Endothelial cell of umbilical vein (primary cell): ENCODE measurements around the gene TMEM154. TPM values are rescaled to one million over a fixed set of nuclear protein-coding genes. Genes with fewer than 3 reads are reported as not detected.

ENCODE experiments used
- BruUV-seq: library from RNA; stranded (reverse); fragments of 400-500 nt; replicated peaks from 2 replicates; lab custom pipeline; 2021; lab: Mats Ljungman, UMichigan
- CTCF ChIA-PET: fragments of 300-600, 350-600 bp; sonication (Branson Sonifier 250); formaldehyde crosslinking; loops from one replicate; lab custom pipeline; 2021; ENCODE audit warnings: antibody characterized with exemption, inconsistent platforms; lab: Charles Lee
- POLR2A ChIA-PET: fragments of 300-600, 350-600 bp; sonication (Branson Sonifier 250); formaldehyde crosslinking; loops from one replicate; lab custom pipeline; 2021; ENCODE audit warnings: antibody characterized with exemption, inconsistent platforms; lab: Charles Lee
- DNase-seq: peaks from one replicate; pipeline ENCODE4 v3.0.0-alpha.2; 2011; ENCODE audit warnings: low read depth, low spot score
- FAIRE-seq: peaks from 2 replicates; lab custom pipeline; 2011; peaks lifted over from hg19 to GRCh38; lab: Jason Lieb, UNC
- H2AFZ ChIP-seq: 2 replicates; pipeline ENCODE4 v1.6.0; 2012; ENCODE audit warnings: low read depth, low read length, control low read depth, inconsistent platforms
- H3K27ac ChIP-seq: 2 replicates; pipeline ENCODE4 v1.5.1; 2011; ENCODE audit warnings: low read depth, mild to moderate bottlenecking, control low read depth, low read length, moderate library complexity; ENCODE audit not compliant: insufficient read depth
- H3K27me3 ChIP-seq, 2 experiments: 2 replicates each; pipeline versions ENCODE4 v1.6.0 to v1.6.1; 2011; ENCODE audit warnings: low read length in 2 of 2, mixed read lengths in 1 of 2; ENCODE audit not compliant: control insufficient read depth in 2 of 2, insufficient read depth in 2 of 2
- H3K36me3 ChIP-seq, 2 experiments: 2 replicates in 1 of 2; 3 replicates in 1 of 2; pipeline ENCODE4 v1.5.1; 2011; ENCODE audit warnings: low read length in 2 of 2, mild to moderate bottlenecking in 1 of 2, moderate library complexity in 1 of 2; ENCODE audit not compliant: control insufficient read depth in 2 of 2, insufficient read depth in 2 of 2; ENCODE audit errors: extremely low read depth in 1 of 2
- H3K4me1 ChIP-seq: 3 replicates; pipeline ENCODE4 v1.5.1; 2011; ENCODE audit warnings: mild to moderate bottlenecking, low read length; ENCODE audit not compliant: control insufficient read depth, insufficient read depth; ENCODE audit errors: extremely low read depth
- H3K4me2 ChIP-seq: 2 replicates; pipeline ENCODE4 v1.6.1; 2011; ENCODE audit warnings: low read length, control low read depth, mixed read lengths; ENCODE audit not compliant: insufficient read depth
- H3K4me3 ChIP-seq, 3 experiments: fragments of 200-600 bp in 1 of 3; sonication (generic), shearing (Covaris generic) in 1 of 3; replicated peaks in 1 of 3; 2 replicates each; pipeline ENCODE4 v1.5.1; 2011 to 2016; ENCODE audit warnings: control low read depth in 3 of 3, low read length in 3 of 3, mild to moderate bottlenecking in 2 of 3, inconsistent platforms in 1 of 3, low read depth in 1 of 3, moderate library complexity in 1 of 3; ENCODE audit not compliant: insufficient read depth in 1 of 3
- H3K79me2 ChIP-seq: 2 replicates; pipeline ENCODE4 v1.6.0; 2012; ENCODE audit warnings: low read length, inconsistent platforms; ENCODE audit not compliant: control insufficient read depth, insufficient read depth
- H3K9ac ChIP-seq: replicated peaks from 2 replicates; pipeline ENCODE3; 2011; ENCODE audit warnings: low read length, control low read depth; ENCODE audit not compliant: insufficient read depth; ENCODE audit errors: extremely low read depth
- H3K9me1 ChIP-seq: replicated peaks from 3 replicates; pipeline ENCODE4 v1.6.0; 2011; ENCODE audit warnings: mild to moderate bottlenecking, low read length; ENCODE audit not compliant: control insufficient read depth, insufficient read depth; ENCODE audit errors: extremely low read depth
- H3K9me3 ChIP-seq: replicated peaks from 2 replicates; pipeline ENCODE4 v1.5.1; 2012; ENCODE audit warnings: low read length, inconsistent platforms; ENCODE audit not compliant: control insufficient read depth, insufficient read depth
- H4K20me1 ChIP-seq: replicated peaks from 2 replicates; pipeline ENCODE3; 2011; ENCODE audit warnings: mild to moderate bottlenecking, low read length; ENCODE audit not compliant: control insufficient read depth, insufficient read depth; ENCODE audit errors: extremely low read depth
- CTCF ChIP-seq, 2 donors: IDR thresholded peaks; 1 replicate in 1 of 2; 2 replicates in 1 of 2; pipeline ENCODE4 v1.5.1; 2011; ENCODE audit warnings: low read length in 2 of 2, mild to moderate bottlenecking in 2 of 2, moderate library complexity in 2 of 2, control low read depth in 1 of 2, inconsistent platforms in 1 of 2, low read depth in 1 of 2; ENCODE audit not compliant: insufficient read depth in 1 of 2; ENCODE audit errors: extremely low read depth in 1 of 2
- EZH2 ChIP-seq: IDR thresholded peaks from 2 replicates; pipeline ENCODE4 v1.6.1; 2012; ENCODE audit warnings: borderline replicate concordance, low read depth, mild to moderate bottlenecking, moderate library complexity, low read length, inconsistent platforms; ENCODE audit not compliant: severe bottlenecking
- FOS ChIP-seq: IDR thresholded peaks from 2 replicates; pipeline ENCODE4 v1.6.1; 2011; ENCODE audit warnings: mild to moderate bottlenecking, low read length, moderate library complexity, borderline replicate concordance; ENCODE audit not compliant: insufficient read depth
- GATA2 ChIP-seq: IDR thresholded peaks from 2 replicates; pipeline ENCODE4 v1.7.0; 2011; ENCODE audit warnings: low read depth, mild to moderate bottlenecking, moderate library complexity, mixed read lengths, low read length; ENCODE audit not compliant: insufficient read length, insufficient read depth
- JUN ChIP-seq: IDR thresholded peaks from 2 replicates; pipeline ENCODE4 v1.6.1; 2011; ENCODE audit warnings: borderline replicate concordance, low read depth; ENCODE audit not compliant: insufficient read length, insufficient read depth
- MAX ChIP-seq: IDR thresholded peaks from 2 replicates; pipeline ENCODE4 v1.6.1; 2011; ENCODE audit not compliant: insufficient read depth, insufficient read length
- MYC ChIP-seq: IDR thresholded peaks from one replicate; pipeline ENCODE4 v1.6.1; 2011; ENCODE audit warnings: mild to moderate bottlenecking, low read depth, low read length
- POLR2A ChIP-seq: IDR thresholded peaks from 2 replicates; pipeline ENCODE4 v1.6.1; 2012; ENCODE audit warnings: low read depth, mild to moderate bottlenecking, control low read depth, low read length
- POLR2AphosphoS5 ChIP-seq: IDR thresholded peaks from 2 replicates; pipeline ENCODE4 v1.6.1; 2012; ENCODE audit warnings: low read depth, mild to moderate bottlenecking, control low read depth, low read length, moderate library complexity; ENCODE audit not compliant: insufficient read depth
- dilution Hi-C: fragments of 300-500 bp; cut with MboI; formaldehyde crosslinking; loops from one replicate; pipeline ENCODE4 v1.15.0; 2019; ENCODE audit warnings: low sequenced_read_pairs; ENCODE audit not compliant: extremely low pct_ligation_motif_present
- intact Hi-C: fragments of 100-400 bp; cut with micrococcal nuclease; formaldehyde crosslinking; loops from one replicate; pipeline ENCODE4 v1.10.0; 2022
- polyA plus RNA-seq, 4 experiments: library from polyadenylated mRNA; depleted of rRNA in 3 of 4; stranded (reverse) in 3 of 4; unstranded in 1 of 4; fragments of >200 nt; gene quantifications; 2 replicates each; pipeline versions ENCODE4 v1.2.1 to v1.2.3, GENCODE V29; 2011 to 2012; ENCODE audit warnings: missing spikeins in 1 of 4
- total RNA-seq: library from RNA; stranded (reverse); gene quantifications from 2 replicates; pipeline ENCODE4 v1.2.3, GENCODE V29; 2021

The TMEM154 gene
- total and polyA plus RNA-seq, 2 donors (not counting 3 experiments of a cell fraction or from before 2014, with no cell fraction given), result 5.4 to 50.0 TPM

- H3K79me2 ChIP-seq, result peaks cover 4% of the 10 kb centered on the region
- H3K4me2 ChIP-seq, result no peak overlapping the region
These were observed 16.4 kb downstream of the TMEM154 start for GRCh38 chr4:152663203-152664066.

More at GRCh38 chr4:152663203-152664066, 16.4 kb downstream of the TMEM154 start:
- no peaks in the 10 kb centered on the region for H3K9me1 ChIP-seq
- no peak overlapping the region for H3K27ac ChIP-seq
- CTCF ChIA-PET, result interaction anchor here (1.0 kb wide), 1 partner anchor 14 kb away, joined by 3 read pairs; no protein-coding TSS in a partner anchor
- no peaks in the 10 kb centered on the region for H3K9me3 ChIP-seq
- intact Hi-C loops, result no loop called here
- no peak for TF ChIP-seq CTCF (IDR thresholded peaks at IDR 0.05; ENCODE audit: extremely low read depth in 1 of 2, insufficient read depth in 1 of 2, low read depth in 1 of 2, low read length in 2 of 2)
- TF ChIP-seq JUN, result no peak
- no peak for TF ChIP-seq FOS
- no peak for TF ChIP-seq EZH2
- TF ChIP-seq GATA2, result no peak
- TF ChIP-seq MAX, result no peak
- TF ChIP-seq POLR2A, result no peak
- no peak for TF ChIP-seq MYC
- TF ChIP-seq POLR2AphosphoS5, result no peak
- no peak overlapping the region for H3K4me3 ChIP-seq
- DNase-seq (no peak), FAIRE-seq (no peak)
- no TSS peak for BruUV-seq
- dilution Hi-C loops, result no loop called here
- H3K27me3 ChIP-seq, result no peaks in the 10 kb centered on the region
- H3K9ac ChIP-seq, result no peak overlapping the region
- no peaks in the 10 kb centered on the region for H3K36me3 ChIP-seq
- POLR2A ChIA-PET, result no interaction called here
- H3K4me1 ChIP-seq, result no peaks in the 10 kb centered on the region
- no peak overlapping the region for H2AFZ ChIP-seq
- H4K20me1 ChIP-seq, result no peaks in the 10 kb centered on the region
